K562 (cell line): ENCODE measurements around the gene TMEM245. TPM values are rescaled to one million over a fixed set of nuclear protein-coding genes. Genes with fewer than 3 reads are reported as not detected.
A peak's percentile ranks its signal among the peaks of the same experiment; 100 is the strongest.

Source experiments
- CC2D1A ChIP-seq: fragments of 450-650 bp; IDR thresholded peaks from 2 replicates; pipeline ENCODE4 v1.6.1; 2017; ENCODE audit warnings: mild to moderate bottlenecking
- DNMT1 ChIP-seq: fragments of 450-650 bp; IDR thresholded peaks from 2 replicates; pipeline ENCODE4 v1.6.1; 2016; ENCODE audit warnings: antibody characterized with exemption, mild to moderate bottlenecking
- DPF2 ChIP-seq: fragments of 450-650 bp; IDR thresholded peaks from 2 replicates; pipeline ENCODE4 v1.6.1; 2016
- EHMT2 ChIP-seq: fragments of 450-650 bp; IDR thresholded peaks from 2 replicates; pipeline ENCODE4 v1.6.1; 2018; ENCODE audit warnings: antibody characterized with exemption
- ELF1 ChIP-seq: fragments of 200-800 bp; sonication (Bioruptor generic); IDR thresholded peaks from 2 replicates; pipeline ENCODE4 v1.6.1; 2016; ENCODE audit warnings: missing genetic modification characterization, missing compliant biosample characterization
- EP300 ChIP-seq: IDR thresholded peaks from 2 replicates; pipeline ENCODE4 v1.6.1; 2012; ENCODE audit warnings: low read length, improper control_type of control experiment
- GTF2E2 ChIP-seq: fragments of 200-800 bp; sonication (Bioruptor generic); IDR thresholded peaks from 2 replicates; pipeline ENCODE4 v1.6.1; 2016; ENCODE audit warnings: missing genetic modification characterization, missing compliant biosample characterization
- POLR2H ChIP-seq: IDR thresholded peaks from 2 replicates; pipeline ENCODE4 v1.6.1; 2016; ENCODE audit warnings: missing genetic modification characterization, low read depth, mild to moderate bottlenecking, control low read depth, missing compliant biosample characterization, moderate library complexity
- PTRF ChIP-seq: fragments of 450-650 bp; IDR thresholded peaks from 2 replicates; pipeline ENCODE4 v1.6.1; 2016; ENCODE audit warnings: mild to moderate bottlenecking, missing genetic modification characterization, missing compliant biosample characterization
- RAD21 ChIP-seq, 2 experiments: fragments of 250-450 bp in 1 of 2; fragments of 450-650 bp in 1 of 2; sonication (Bioruptor Pico) in 1 of 2; formaldehyde crosslinking in 1 of 2; IDR thresholded peaks in 1 of 2; conservative IDR thresholded peaks in 1 of 2; 2 replicates each; pipeline versions ENCODE4 v1.4.0 to v1.8.0; 2020 to 2022; ENCODE audit warnings: mild to moderate bottlenecking in 2 of 2, moderate library complexity in 1 of 2
- RNF219 ChIP-seq: fragments of 250-450 bp; sonication (Bioruptor Pico); IDR thresholded peaks from 2 replicates; pipeline ENCODE4 v1.5.0; 2022; ENCODE audit warnings: mild to moderate bottlenecking
- RREB1 ChIP-seq: fragments of 250-450 bp; sonication (Bioruptor Pico); IDR thresholded peaks from 2 replicates; pipeline ENCODE4 v1.4.0; 2020
- SP1 ChIP-seq: sonication (generic); formaldehyde crosslinking; IDR thresholded peaks from 2 replicates; pipeline ENCODE4 v1.8.1; 2022; ENCODE audit warnings: mild to moderate bottlenecking, missing genetic modification reagents
- SP2 ChIP-seq: IDR thresholded peaks from 2 replicates; pipeline ENCODE4 v1.6.1; 2011; ENCODE audit warnings: mild to moderate bottlenecking, low read depth, low read length, moderate library complexity; ENCODE audit not compliant: poor library complexity, severe bottlenecking; ENCODE audit errors: extremely low read depth
- TAL1 ChIP-seq: fragments of 450-650 bp; IDR thresholded peaks from 2 replicates; pipeline ENCODE4 v1.6.1; 2016; ENCODE audit warnings: mild to moderate bottlenecking
- YY1 ChIP-seq, 3 experiments: IDR thresholded peaks; 2 replicates each; pipeline ENCODE4 v1.6.1; 2011; ENCODE audit warnings: low read length in 2 of 3, mild to moderate bottlenecking in 2 of 3, moderate library complexity in 2 of 3, borderline replicate concordance in 1 of 3, control low read depth in 1 of 3, low read depth in 1 of 3; ENCODE audit not compliant: insufficient read depth in 3 of 3, insufficient replicate concordance in 2 of 3, control insufficient read depth in 1 of 3, insufficient read length in 1 of 3; ENCODE audit errors: extremely low read depth in 1 of 3
- ZNF134 ChIP-seq: fragments of 250-450 bp; sonication (Bioruptor Pico); conservative IDR thresholded peaks from 2 replicates; pipeline ENCODE4 v1.4.0; 2020
- ZNF639 ChIP-seq, 2 experiments: fragments of 200-800 bp in 1 of 2; sonication (Bioruptor generic) in 1 of 2; sonication (generic) in 1 of 2; formaldehyde crosslinking in 1 of 2; IDR thresholded peaks in 1 of 2; conservative IDR thresholded peaks in 1 of 2; 2 replicates each; pipeline versions ENCODE4 v1.5.0 to v1.6.1; 2016 to 2020; ENCODE audit warnings: missing compliant biosample characterization in 1 of 2, missing genetic modification characterization in 1 of 2, missing genetic modification reagents in 1 of 2
- polyA plus RNA-seq, 8 experiments: library from polyadenylated mRNA; depleted of rRNA in 4 of 8; stranded (reverse) in 5 of 8; unstranded in 3 of 8; fragments of >200 nt; fragmentation: Nextera tagmentation in 2 of 8; fragmentation: Illumina TruSeq in 1 of 8; extraction: Ambion mirVana in 2 of 8; extraction: Trizol in 1 of 8; gene quantifications; 2 replicates each; pipeline versions ENCODE4 v1.2.1 to v1.2.3, GENCODE V29; 2011 to 2014; ENCODE audit warnings: inconsistent platforms in 1 of 8, missing spikeins in 1 of 8
- total RNA-seq, 7 experiments: library from RNA; depleted of rRNA in 6 of 7; stranded (reverse); fragments of >200 nt in 6 of 7; fragmentation: Illumina TruSeq in 2 of 7; extraction: Trizol in 2 of 7; gene quantifications; 2 replicates each; pipeline versions ENCODE4 v1.2.1 to v1.2.3, GENCODE V29; 2011 to 2021; ENCODE audit warnings: low replicate concordance in 1 of 7

TMEM245 gene
- total and polyA plus RNA-seq, 9 of the 15 experiments (the other 6 are each of a cell fraction or from before 2014, with no cell fraction given): 8.5 to 43.2 (median 24.3) TPM

- 0 out of 2 replicates have a peak, but pooled peaks have one; percentile 23 for TF ChIP-seq RREB1
- TF ChIP-seq RNF219 (CRISPR knock-in tag): no peak
- 0 out of 2 replicates have a peak, but pooled peaks have one; percentile 21 for TF ChIP-seq SP1
- TF ChIP-seq GTF2E2 (tag): no peak
- peak; percentile 77 for TF ChIP-seq EHMT2
- TF ChIP-seq POLR2H (tag): peak; percentile 19; the same call in 1 of the 2 replicates
- peak in 1 of 3 experiments; percentile 22 for TF ChIP-seq YY1 (IDR thresholded peaks at IDR 0.05; ENCODE audit: borderline replicate concordance in 1 of 3, control insufficient read depth in 1 of 3, extremely low read depth in 1 of 3, insufficient read depth in 3 of 3, insufficient read length in 1 of 3, insufficient replicate concordance in 2 of 3, low read depth in 1 of 3, low read length in 2 of 3)
- TF ChIP-seq SP2: no peak
- TF ChIP-seq CC2D1A: 0 out of 2 replicates have a peak, but pooled peaks have one; percentile 37
- peak; percentile 51 for TF ChIP-seq EP300
- TF ChIP-seq ELF1 (tag): peak; percentile 47; the same call in 1 of the 2 replicates
- TF ChIP-seq RAD21 (CRISPR knock-in tag; conservative IDR thresholded peaks at IDR 0.05 in 1 of 2, IDR thresholded peaks at IDR 0.05 in 1 of 2): peak; percentile 39 to 41; a peak in 3 of 4 replicates
- peak; percentile 80 for TF ChIP-seq DPF2
- TF ChIP-seq ZNF639 (CRISPR knock-in tag; conservative IDR thresholded peaks at IDR 0.05 in 1 of 2, IDR thresholded peaks at IDR 0.05 in 1 of 2): no peak
- no peak for TF ChIP-seq ZNF134 (CRISPR knock-in tag)
- TF ChIP-seq TAL1: peak; percentile 42; the same call in 1 of the 2 replicates
- TF ChIP-seq DNMT1: no peak
- no peak for TF ChIP-seq PTRF (tag)
Measured at GRCh38 chr9:109143881-109144562, 24.3 kb upstream of the TMEM245 start (continued).
